DOHH2 (cell line): ENCODE results near the gene BEND3.

Experiments used
- CTCF ChIP-seq: fragments of 200-600 bp; sonication (generic); IDR thresholded peaks from one replicate; pipeline ENCODE4 v1.5.1; 2014; ENCODE audit warnings: antibody characterized with exemption, mild to moderate bottlenecking, low read depth, low read length; ENCODE audit not compliant: poor library complexity, severe bottlenecking
- EZH2phosphoT487 ChIP-seq: fragments of 200-600 bp; sonication (generic); IDR thresholded peaks from 2 replicates; pipeline ENCODE4 v1.6.1; 2017; ENCODE audit warnings: borderline replicate concordance, mild to moderate bottlenecking, antibody characterized with exemption, low read length, moderate library complexity, mixed read lengths

GRCh38 chr6:107060704-107061103 lies 54.6 kb downstream of the BEND3 start:
- TF ChIP-seq CTCF (no peak), EZH2phosphoT487 (no peak)
